DND-41 (cell line): Measurements from ENCODE around the gene TWIST2.

Experiments used
- ATAC-seq: fragments of 200-7000 bp; cut with Tn5 transposase; 3 replicates; pipeline ENCODE4 v1.9.1; 2021; ENCODE audit warnings: low read depth; ENCODE audit not compliant: insufficient read depth
- DNase-seq: peaks from one replicate; pipeline ENCODE4 v3.0.0-alpha.2; 2020
- H2AFZ ChIP-seq: 2 replicates; pipeline ENCODE4 v1.6.0; 2012; ENCODE audit warnings: low read depth, low read length
- H3K27ac ChIP-seq: 2 replicates; pipeline ENCODE4 v1.5.1; 2012; ENCODE audit warnings: low read length, inconsistent platforms
- H3K27me3 ChIP-seq: fragments of 200-600 bp; sonication (generic); 2 replicates; pipeline ENCODE4 v1.6.0; 2012; ENCODE audit warnings: low read length, mild to moderate bottlenecking, inconsistent platforms; ENCODE audit not compliant: insufficient read depth, poor library complexity
- H3K36me3 ChIP-seq: 2 replicates; pipeline ENCODE4 v1.5.1; 2012; ENCODE audit warnings: low read length, inconsistent platforms; ENCODE audit not compliant: insufficient read depth
- H3K4me1 ChIP-seq: 2 replicates; pipeline ENCODE4 v1.5.1; 2012; ENCODE audit warnings: mild to moderate bottlenecking, low read length; ENCODE audit not compliant: insufficient read depth
- H3K4me2 ChIP-seq: 2 replicates; pipeline ENCODE4 v1.6.0; 2012; ENCODE audit warnings: mild to moderate bottlenecking, moderate library complexity, low read length, inconsistent platforms; ENCODE audit not compliant: insufficient read depth
- H3K4me3 ChIP-seq, 2 experiments: fragments of 200-600 bp in 1 of 2; shearing (Covaris generic) in 1 of 2; 2 replicates each; pipeline ENCODE4 v1.5.1; 2012 to 2016; ENCODE audit warnings: inconsistent platforms in 2 of 2, low read length in 2 of 2, mild to moderate bottlenecking in 2 of 2, low read depth in 1 of 2, moderate library complexity in 1 of 2
- H3K79me2 ChIP-seq: 2 replicates; pipeline ENCODE4 v1.6.0; 2012; ENCODE audit warnings: low read length, inconsistent platforms; ENCODE audit not compliant: insufficient read depth
- H3K9ac ChIP-seq: 2 replicates; pipeline ENCODE4 v1.6.0; 2012; ENCODE audit warnings: low read depth, mild to moderate bottlenecking, inconsistent platforms, low read length, moderate library complexity
- H3K9me3 ChIP-seq: 2 replicates; pipeline ENCODE4 v1.5.1; 2012; ENCODE audit warnings: low read length, moderate library complexity, mild to moderate bottlenecking, inconsistent platforms; ENCODE audit not compliant: insufficient read depth, severe bottlenecking
- H4K20me1 ChIP-seq: 2 replicates; pipeline ENCODE4 v1.6.0; 2012; ENCODE audit warnings: low read length; ENCODE audit not compliant: insufficient read depth
- CTCF ChIP-seq: IDR thresholded peaks from 2 replicates; pipeline ENCODE4 v1.5.1; 2012; ENCODE audit warnings: borderline replicate concordance, low read length, moderate library complexity, mild to moderate bottlenecking; ENCODE audit not compliant: poor library complexity, severe bottlenecking; ENCODE audit errors: extremely low read depth
- EZH2 ChIP-seq: IDR thresholded peaks from 3 replicates; pipeline ENCODE4 v1.6.1; 2012; ENCODE audit warnings: borderline replicate concordance, low read depth, mild to moderate bottlenecking, moderate library complexity, low read length, inconsistent platforms; ENCODE audit not compliant: severe bottlenecking

Gene TWIST2

GRCh38 chr2:238926761-238927611, 79.1 kb downstream of the TWIST2 start:
- Histone ChIP-seq H3K36me3 (no peaks in the 10 kb centered on the region), H3K27me3 (peaks cover 39% of the 10 kb centered on the region), H2AFZ (no peak overlapping the region), H3K4me3 (no peak overlapping the region), H3K79me2 (no peaks in the 10 kb centered on the region), H3K9ac (no peak overlapping the region), H3K9me3 (no peaks in the 10 kb centered on the region), H3K27ac (no peak overlapping the region), H3K4me1 (no peaks in the 10 kb centered on the region), H3K4me2 (no peak overlapping the region), H4K20me1 (peaks cover 2% of the 10 kb centered on the region; the same call in 1 of the 2 replicates)
- no peak for ATAC-seq
- TF ChIP-seq EZH2 (no peak), CTCF (no peak)
- no peak for DNase-seq

- Histone ChIP-seq H4K20me1 (no peaks in the 10 kb centered on the region; the same call in 1 of the 2 replicates), H3K36me3 (no peaks in the 10 kb centered on the region), H3K9me3 (no peaks in the 10 kb centered on the region), H2AFZ (no peak overlapping the region), H3K27me3 (peaks cover 39% of the 10 kb centered on the region), H3K9ac (no peak overlapping the region), H3K4me3 (no peak overlapping the region), H3K4me2 (no peak overlapping the region), H3K4me1 (no peaks in the 10 kb centered on the region), H3K27ac (no peak overlapping the region), H3K79me2 (no peaks in the 10 kb centered on the region)
- DNase-seq (no peak), ATAC-seq (no peak)
- TF ChIP-seq EZH2 (no peak), CTCF (no peak)
Measured at GRCh38 chr2:238927746-238928519, 80.0 kb downstream of the TWIST2 start.

- Histone ChIP-seq H3K9me3 (no peaks in the 10 kb centered on the region), H3K27ac (no peak overlapping the region), H3K4me2 (no peak overlapping the region), H3K27me3 (peaks cover 37% of the 10 kb centered on the region), H3K9ac (no peak overlapping the region), H4K20me1 (no peaks in the 10 kb centered on the region), H3K79me2 (no peaks in the 10 kb centered on the region), H2AFZ (no peak overlapping the region), H3K36me3 (no peaks in the 10 kb centered on the region), H3K4me3 (no peak overlapping the region), H3K4me1 (no peaks in the 10 kb centered on the region)
- DNase-seq, result no peak
- no peak for ATAC-seq
- TF ChIP-seq CTCF (no peak), EZH2 (no peak)
Measured at GRCh38 chr2:238928520-238929241, 80.8 kb downstream of the TWIST2 start.
